Measurements from ENCODE around the gene TAF1L.
"Not testable (repeated sequence)": the region's sequence is repeated elsewhere in the genome, so short reads cannot be mapped to it uniquely, and the experiment has no call there.

The TAF1L gene

GRCh38 chr9:32618261-32618660 is 17.2 kb downstream of the TAF1L start:
- Histone ChIP-seq H3K4me1 (ENCODE audit: low read depth, poor library complexity, severe bottlenecking) (no peaks in the 10 kb centered on the region), H3K4me2 (no peak overlapping the region), H3K27ac (no peak overlapping the region), H3K36me3 (ENCODE audit: insufficient read depth) (no peaks in the 10 kb centered on the region), H3K27me3 (ENCODE audit: insufficient read depth, low read depth) (no peaks in the 10 kb centered on the region), H2AFZ (ENCODE audit: low read depth) (no peak overlapping the region), H3K4me3 (IDR thresholded peaks at IDR 0.05; ENCODE audit: insufficient read depth, low read depth, low read length) (no peak overlapping the region), H4K20me1 (ENCODE audit: insufficient read depth) (no peaks in the 10 kb centered on the region), H3K9ac (no peak overlapping the region), H3K79me2 (ENCODE audit: insufficient read depth, low read depth) (no peaks in the 10 kb centered on the region)
- TF ChIP-seq CTCF (conservative IDR thresholded peaks at IDR 0.05; ENCODE audit: low read depth, low read length): no peak

GRCh38 chr9:32606811-32607210 is 28.7 kb downstream of the TAF1L start:
- H3K27me3 ChIP-seq (ENCODE audit: insufficient read depth, low read depth): no peaks in the 10 kb centered on the region
- no peak overlapping the region for H2AFZ ChIP-seq (ENCODE audit: low read depth)
- no peak overlapping the region for H3K27ac ChIP-seq
- TF ChIP-seq CTCF (conservative IDR thresholded peaks at IDR 0.05; ENCODE audit: low read depth, low read length): no peak
- no peak overlapping the region for H3K4me3 ChIP-seq (IDR thresholded peaks at IDR 0.05; ENCODE audit: insufficient read depth, low read depth, low read length)
- H3K4me2 ChIP-seq: no peak overlapping the region
- H4K20me1 ChIP-seq (ENCODE audit: insufficient read depth): no peaks in the 10 kb centered on the region
- H3K4me1 ChIP-seq (ENCODE audit: low read depth, poor library complexity, severe bottlenecking): no peaks in the 10 kb centered on the region
- no peak overlapping the region for H3K9ac ChIP-seq
- no peaks in the 10 kb centered on the region for H3K36me3 ChIP-seq (ENCODE audit: insufficient read depth)
- H3K79me2 ChIP-seq (ENCODE audit: insufficient read depth, low read depth): no peaks in the 10 kb centered on the region

- Histone ChIP-seq H3K79me2 (ENCODE audit: insufficient read depth, low read depth) (no peaks in the 10 kb centered on the region), H3K4me2 (no peak overlapping the region), H3K27ac (no peak overlapping the region), H3K4me3 (IDR thresholded peaks at IDR 0.05; ENCODE audit: insufficient read depth, low read depth, low read length) (no peak overlapping the region), H3K36me3 (ENCODE audit: insufficient read depth) (no peaks in the 10 kb centered on the region), H3K9ac (no peak overlapping the region), H2AFZ (ENCODE audit: low read depth) (no peak overlapping the region), H3K27me3 (ENCODE audit: insufficient read depth, low read depth) (no peaks in the 10 kb centered on the region), H3K4me1 (ENCODE audit: low read depth, poor library complexity, severe bottlenecking) (no peaks in the 10 kb centered on the region), H4K20me1 (ENCODE audit: insufficient read depth) (no peaks in the 10 kb centered on the region)
- no peak for TF ChIP-seq CTCF (conservative IDR thresholded peaks at IDR 0.05; ENCODE audit: low read depth, low read length)
These were observed 31.3 kb downstream of the TAF1L start for GRCh38 chr9:32603914-32604852.

GRCh38 chr9:32599021-32599420 is 36.4 kb downstream of the TAF1L start:
- not testable (repeated sequence) for H2AFZ ChIP-seq (ENCODE audit: low read depth); H3K4me3 ChIP-seq (IDR thresholded peaks at IDR 0.05; ENCODE audit: insufficient read depth, low read depth, low read length)

GRCh38 chr9:32596936-32597335 is 38.5 kb downstream of the TAF1L start:
- Histone ChIP-seq H2AFZ (ENCODE audit: low read depth) (no peak overlapping the region), H3K9ac (no peak overlapping the region), H3K36me3 (ENCODE audit: insufficient read depth) (no peaks in the 10 kb centered on the region), H3K27ac (no peak overlapping the region), H3K4me1 (ENCODE audit: low read depth, poor library complexity, severe bottlenecking) (no peaks in the 10 kb centered on the region), H3K4me3 (IDR thresholded peaks at IDR 0.05; ENCODE audit: insufficient read depth, low read depth, low read length) (no peak overlapping the region), H3K79me2 (ENCODE audit: insufficient read depth, low read depth) (no peaks in the 10 kb centered on the region), H4K20me1 (ENCODE audit: insufficient read depth) (no peaks in the 10 kb centered on the region), H3K27me3 (ENCODE audit: insufficient read depth, low read depth) (no peaks in the 10 kb centered on the region), H3K4me2 (no peak overlapping the region)
- TF ChIP-seq CTCF (conservative IDR thresholded peaks at IDR 0.05; ENCODE audit: low read depth, low read length): no peak

More at GRCh38 chr9:32599021-32599420, 36.4 kb downstream of the TAF1L start:
- H3K9ac ChIP-seq; H4K20me1 ChIP-seq (ENCODE audit: insufficient read depth); H3K79me2 ChIP-seq (ENCODE audit: insufficient read depth, low read depth); H3K4me2 ChIP-seq; H3K27me3 ChIP-seq (ENCODE audit: insufficient read depth, low read depth); H3K4me1 ChIP-seq (ENCODE audit: low read depth, poor library complexity, severe bottlenecking); H3K36me3 ChIP-seq (ENCODE audit: insufficient read depth); H3K27ac ChIP-seq: not testable (repeated sequence)
